HepG2 (cell line): Measurements from ENCODE around the gene TSACC. TPM values are rescaled to one million over a fixed set of nuclear protein-coding genes. Genes with fewer than 3 reads are reported as not detected.
A peak's percentile ranks its signal among the peaks of the same experiment; 100 is the strongest.

Experiments used
- CAMTA2 ChIP-seq: sonication (generic); formaldehyde crosslinking; IDR thresholded peaks from 2 replicates; pipeline ENCODE4 v1.4.0; 2020; ENCODE audit warnings: mild to moderate bottlenecking, missing genetic modification reagents, borderline replicate concordance
- JUND ChIP-seq: sonication (generic); formaldehyde crosslinking; IDR thresholded peaks from 2 replicates; pipeline ENCODE4 v1.8.0; 2022; ENCODE audit warnings: mild to moderate bottlenecking, missing genetic modification reagents
- NFE2L2 ChIP-seq: fragments of 150-350 bp; IDR thresholded peaks from 2 replicates; pipeline ENCODE4 v1.6.1; 2014; ENCODE audit warnings: low read length
- SPEN ChIP-seq: sonication (generic); formaldehyde crosslinking; IDR thresholded peaks from 2 replicates; pipeline ENCODE4 v1.5.1; 2020; ENCODE audit warnings: low read depth, mild to moderate bottlenecking, missing genetic modification reagents
- ZFP62 ChIP-seq: sonication (generic); formaldehyde crosslinking; IDR thresholded peaks from 2 replicates; pipeline ENCODE4 v1.4.0; 2020; ENCODE audit warnings: missing genetic modification reagents
- ZNF335 ChIP-seq: sonication (generic); formaldehyde crosslinking; IDR thresholded peaks from 2 replicates; pipeline ENCODE4 v1.4.0; 2020; ENCODE audit warnings: missing genetic modification reagents
- ZNF44 ChIP-seq: sonication (generic); formaldehyde crosslinking; IDR thresholded peaks from 2 replicates; pipeline ENCODE4 v1.5.1; 2020; ENCODE audit warnings: mild to moderate bottlenecking, missing genetic modification reagents
- ZNF484 ChIP-seq: sonication (generic); formaldehyde crosslinking; IDR thresholded peaks from 2 replicates; pipeline ENCODE4 v1.5.1; 2020; ENCODE audit warnings: mild to moderate bottlenecking, low read depth, missing genetic modification reagents, borderline replicate concordance
- ZNF549 ChIP-seq: sonication (generic); formaldehyde crosslinking; IDR thresholded peaks from 2 replicates; pipeline ENCODE4 v1.5.0; 2020; ENCODE audit warnings: missing genetic modification reagents
- polyA plus RNA-seq, 8 experiments: library from polyadenylated mRNA; depleted of rRNA in 3 of 8; stranded (reverse) in 7 of 8; unstranded in 1 of 8; fragments of >200 nt; fragmentation: Illumina TruSeq in 4 of 8; extraction: Trizol in 4 of 8; gene quantifications; 2 replicates each; pipeline versions ENCODE4 v1.2.1 to v1.2.3, GENCODE V29; 2011 to 2016; ENCODE audit warnings: low read depth in 4 of 8, missing spikeins in 1 of 8, mixed read lengths in 1 of 8; ENCODE audit not compliant: insufficient read depth in 1 of 8
- total RNA-seq, 5 experiments: library from RNA; depleted of rRNA; stranded (reverse); fragments of >200 nt; fragmentation: Illumina TruSeq; extraction: Trizol; gene quantifications; 2 replicates each; pipeline ENCODE4 v1.2.3, GENCODE V29; 2016; ENCODE audit warnings: low read depth in 1 of 5
- TF ChIP-seq, protein P1 (sequence below): sonication (generic); formaldehyde crosslinking; IDR thresholded peaks from 2 replicates; pipeline ENCODE4 v1.4.0; 2020; ENCODE audit warnings: mild to moderate bottlenecking, missing genetic modification reagents
- TF ChIP-seq, protein P2 (sequence below): sonication (generic); formaldehyde crosslinking; IDR thresholded peaks from 2 replicates; pipeline ENCODE4 v1.4.0; 2020; ENCODE audit warnings: mild to moderate bottlenecking, missing genetic modification reagents
- TF ChIP-seq, protein P3 (sequence below): sonication (generic); formaldehyde crosslinking; conservative IDR thresholded peaks from 2 replicates; pipeline ENCODE4 v1.8.1; 2023; ENCODE audit warnings: missing genetic modification reagents
- TF ChIP-seq, protein P4 (sequence below): sonication (generic); formaldehyde crosslinking; IDR thresholded peaks from 2 replicates; pipeline ENCODE4 v1.5.1; 2020; ENCODE audit warnings: mild to moderate bottlenecking, missing genetic modification reagents, borderline replicate concordance

Gene TSACC
- total and polyA plus RNA-seq, 2 of the 13 experiments (the other 11 are each of a cell fraction or from before 2014, with no cell fraction given) = 1.5 to 2.6 TPM

DNA sequence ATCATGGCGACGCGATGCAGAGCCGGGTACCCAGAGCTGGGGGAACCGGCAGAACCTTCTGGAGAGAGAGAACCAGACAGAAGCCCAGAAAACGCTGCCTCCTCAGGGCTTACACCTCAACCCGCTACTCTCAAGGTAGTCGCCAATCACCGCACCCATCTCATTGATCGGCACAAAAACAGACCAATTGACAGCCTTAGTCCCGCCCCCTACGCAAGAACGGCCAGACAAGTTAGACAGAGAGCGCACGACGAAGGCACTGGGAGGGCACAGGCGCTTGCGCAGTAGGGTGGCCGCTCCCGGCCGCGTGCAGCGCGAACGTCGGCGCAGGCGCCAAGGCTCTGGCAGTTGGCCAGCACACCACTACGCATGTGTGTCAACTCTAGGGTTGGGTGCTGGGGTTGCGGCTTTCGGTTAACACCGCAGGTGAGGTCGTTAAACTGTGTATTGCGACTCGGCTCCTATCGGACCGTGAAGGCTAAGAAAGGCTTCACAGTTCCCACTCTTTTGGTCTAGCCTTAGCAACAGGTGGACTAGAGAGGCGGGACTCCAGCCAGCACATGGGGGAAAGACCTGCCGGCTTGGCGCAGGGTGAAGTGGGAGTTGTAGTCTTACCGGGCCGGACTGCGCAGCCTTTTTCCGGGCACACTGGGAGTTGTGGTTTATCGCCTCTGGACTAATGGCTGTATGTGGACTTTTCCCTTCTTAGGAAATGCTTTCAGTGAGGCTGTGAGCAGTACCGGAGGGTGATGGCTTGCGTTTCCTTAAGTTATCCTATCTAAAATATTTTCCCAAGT is at the start of gene TSACC, which contains the start of gene CCT3 (continued):
- TF ChIP-seq, protein P1, sequence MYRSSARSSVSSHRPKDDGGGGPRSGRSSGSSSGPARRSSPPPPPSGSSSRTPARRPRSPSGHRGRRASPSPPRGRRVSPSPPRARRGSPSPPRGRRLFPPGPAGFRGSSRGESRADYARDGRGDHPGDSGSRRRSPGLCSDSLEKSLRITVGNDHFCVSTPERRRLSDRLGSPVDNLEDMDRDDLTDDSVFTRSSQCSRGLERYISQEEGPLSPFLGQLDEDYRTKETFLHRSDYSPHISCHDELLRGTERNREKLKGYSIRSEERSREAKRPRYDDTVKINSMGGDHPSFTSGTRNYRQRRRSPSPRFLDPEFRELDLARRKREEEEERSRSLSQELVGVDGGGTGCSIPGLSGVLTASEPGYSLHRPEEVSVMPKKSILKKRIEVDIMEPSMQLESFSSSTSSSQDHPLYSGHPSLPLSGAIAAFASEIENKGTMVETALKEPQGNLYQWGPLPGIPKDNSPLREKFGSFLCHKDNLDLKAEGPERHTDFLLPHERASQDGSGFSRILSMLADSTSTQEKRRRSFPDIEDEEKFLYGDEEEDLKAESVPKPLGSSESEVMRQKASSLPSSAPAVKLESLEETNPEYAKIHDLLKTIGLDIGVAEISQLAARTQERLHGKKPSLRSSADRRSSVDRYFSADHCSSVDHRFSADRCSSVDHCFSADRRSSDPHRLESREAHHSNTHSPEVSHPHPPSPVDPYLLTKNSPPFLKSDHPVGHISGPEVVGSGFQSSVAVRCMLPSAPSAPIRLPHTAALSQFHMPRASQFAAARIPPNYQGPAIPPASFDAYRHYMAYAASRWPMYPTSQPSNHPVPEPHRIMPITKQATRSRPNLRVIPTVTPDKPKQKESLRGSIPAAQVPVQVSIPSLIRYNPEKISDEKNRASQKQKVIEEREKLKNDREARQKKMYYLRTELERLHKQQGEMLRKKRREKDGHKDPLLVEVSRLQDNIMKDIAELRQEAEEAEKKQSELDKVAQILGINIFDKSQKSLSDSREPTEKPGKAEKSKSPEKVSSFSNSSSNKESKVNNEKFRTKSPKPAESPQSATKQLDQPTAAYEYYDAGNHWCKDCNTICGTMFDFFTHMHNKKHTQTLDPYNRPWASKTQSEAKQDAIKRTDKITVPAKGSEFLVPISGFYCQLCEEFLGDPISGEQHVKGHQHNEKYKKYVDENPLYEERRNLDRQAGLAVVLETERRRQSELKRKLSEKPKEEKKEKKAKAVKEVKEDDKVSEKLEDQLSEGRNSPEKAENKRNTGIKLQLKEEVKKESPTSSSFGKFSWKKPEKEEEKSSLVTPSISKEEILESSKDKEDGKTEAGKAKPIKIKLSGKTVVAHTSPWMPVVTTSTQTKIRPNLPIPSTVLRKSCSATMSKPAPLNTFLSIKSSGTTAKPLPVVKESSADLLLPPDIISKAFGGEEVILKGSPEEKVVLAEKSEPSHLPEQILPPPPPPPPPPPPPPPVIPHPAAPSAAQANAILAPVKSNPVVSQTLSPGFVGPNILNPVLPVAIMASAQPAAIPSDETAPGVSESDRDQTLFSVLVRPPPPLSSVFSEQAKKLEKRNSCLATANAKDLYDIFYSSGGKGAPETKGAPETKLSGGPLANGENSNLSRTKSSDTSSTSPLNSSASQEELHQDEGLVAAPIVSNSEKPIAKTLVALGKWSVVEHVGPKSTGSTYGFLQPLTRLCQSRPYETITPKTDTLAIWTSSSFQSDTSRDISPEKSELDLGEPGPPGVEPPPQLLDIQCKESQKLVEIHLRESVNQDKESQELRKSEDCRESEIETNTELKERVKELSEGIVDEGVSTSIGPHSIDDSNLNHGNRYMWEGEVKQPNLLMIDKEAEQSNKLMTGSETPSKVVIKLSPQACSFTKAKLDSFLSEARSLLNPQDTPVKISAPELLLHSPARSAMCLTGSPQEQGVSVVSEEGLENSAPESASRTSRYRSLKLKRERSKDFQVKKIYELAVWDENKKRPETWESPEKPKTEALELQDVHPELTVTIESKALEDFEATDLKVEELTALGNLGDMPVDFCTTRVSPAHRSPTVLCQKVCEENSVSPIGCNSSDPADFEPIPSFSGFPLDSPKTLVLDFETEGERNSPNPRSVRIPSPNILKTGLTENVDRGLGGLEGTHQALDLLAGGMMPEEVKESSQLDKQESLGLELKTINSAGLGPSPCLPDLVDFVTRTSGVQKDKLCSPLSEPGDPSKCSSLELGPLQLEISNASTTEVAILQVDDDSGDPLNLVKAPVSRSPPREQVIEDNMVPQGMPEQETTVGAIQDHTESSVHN (CRISPR knock-in tag) = no peak
- TF ChIP-seq, protein P2, sequence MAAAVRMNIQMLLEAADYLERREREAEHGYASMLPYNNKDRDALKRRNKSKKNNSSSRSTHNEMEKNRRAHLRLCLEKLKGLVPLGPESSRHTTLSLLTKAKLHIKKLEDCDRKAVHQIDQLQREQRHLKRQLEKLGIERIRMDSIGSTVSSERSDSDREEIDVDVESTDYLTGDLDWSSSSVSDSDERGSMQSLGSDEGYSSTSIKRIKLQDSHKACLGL = peak; percentile 69; the same call in 1 of the 2 replicates
- no peak for TF ChIP-seq CAMTA2 (CRISPR knock-in tag)
- TF ChIP-seq ZNF335 = peak; percentile 97
- TF ChIP-seq ZNF549 (CRISPR knock-in tag) = no peak
- no peak for TF ChIP-seq ZFP62 (CRISPR knock-in tag)
- no peak for TF ChIP-seq NFE2L2
- TF ChIP-seq ZNF44 (CRISPR knock-in tag) = no peak; the same call in none of the 2 replicates
- TF ChIP-seq, protein P3, sequence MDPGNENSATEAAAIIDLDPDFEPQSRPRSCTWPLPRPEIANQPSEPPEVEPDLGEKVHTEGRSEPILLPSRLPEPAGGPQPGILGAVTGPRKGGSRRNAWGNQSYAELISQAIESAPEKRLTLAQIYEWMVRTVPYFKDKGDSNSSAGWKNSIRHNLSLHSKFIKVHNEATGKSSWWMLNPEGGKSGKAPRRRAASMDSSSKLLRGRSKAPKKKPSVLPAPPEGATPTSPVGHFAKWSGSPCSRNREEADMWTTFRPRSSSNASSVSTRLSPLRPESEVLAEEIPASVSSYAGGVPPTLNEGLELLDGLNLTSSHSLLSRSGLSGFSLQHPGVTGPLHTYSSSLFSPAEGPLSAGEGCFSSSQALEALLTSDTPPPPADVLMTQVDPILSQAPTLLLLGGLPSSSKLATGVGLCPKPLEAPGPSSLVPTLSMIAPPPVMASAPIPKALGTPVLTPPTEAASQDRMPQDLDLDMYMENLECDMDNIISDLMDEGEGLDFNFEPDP (CRISPR knock-in tag) = no peak
- TF ChIP-seq ZNF484 (CRISPR knock-in tag) = no peak
- peak; percentile 83 for TF ChIP-seq SPEN (CRISPR knock-in tag)
- TF ChIP-seq, protein P4, sequence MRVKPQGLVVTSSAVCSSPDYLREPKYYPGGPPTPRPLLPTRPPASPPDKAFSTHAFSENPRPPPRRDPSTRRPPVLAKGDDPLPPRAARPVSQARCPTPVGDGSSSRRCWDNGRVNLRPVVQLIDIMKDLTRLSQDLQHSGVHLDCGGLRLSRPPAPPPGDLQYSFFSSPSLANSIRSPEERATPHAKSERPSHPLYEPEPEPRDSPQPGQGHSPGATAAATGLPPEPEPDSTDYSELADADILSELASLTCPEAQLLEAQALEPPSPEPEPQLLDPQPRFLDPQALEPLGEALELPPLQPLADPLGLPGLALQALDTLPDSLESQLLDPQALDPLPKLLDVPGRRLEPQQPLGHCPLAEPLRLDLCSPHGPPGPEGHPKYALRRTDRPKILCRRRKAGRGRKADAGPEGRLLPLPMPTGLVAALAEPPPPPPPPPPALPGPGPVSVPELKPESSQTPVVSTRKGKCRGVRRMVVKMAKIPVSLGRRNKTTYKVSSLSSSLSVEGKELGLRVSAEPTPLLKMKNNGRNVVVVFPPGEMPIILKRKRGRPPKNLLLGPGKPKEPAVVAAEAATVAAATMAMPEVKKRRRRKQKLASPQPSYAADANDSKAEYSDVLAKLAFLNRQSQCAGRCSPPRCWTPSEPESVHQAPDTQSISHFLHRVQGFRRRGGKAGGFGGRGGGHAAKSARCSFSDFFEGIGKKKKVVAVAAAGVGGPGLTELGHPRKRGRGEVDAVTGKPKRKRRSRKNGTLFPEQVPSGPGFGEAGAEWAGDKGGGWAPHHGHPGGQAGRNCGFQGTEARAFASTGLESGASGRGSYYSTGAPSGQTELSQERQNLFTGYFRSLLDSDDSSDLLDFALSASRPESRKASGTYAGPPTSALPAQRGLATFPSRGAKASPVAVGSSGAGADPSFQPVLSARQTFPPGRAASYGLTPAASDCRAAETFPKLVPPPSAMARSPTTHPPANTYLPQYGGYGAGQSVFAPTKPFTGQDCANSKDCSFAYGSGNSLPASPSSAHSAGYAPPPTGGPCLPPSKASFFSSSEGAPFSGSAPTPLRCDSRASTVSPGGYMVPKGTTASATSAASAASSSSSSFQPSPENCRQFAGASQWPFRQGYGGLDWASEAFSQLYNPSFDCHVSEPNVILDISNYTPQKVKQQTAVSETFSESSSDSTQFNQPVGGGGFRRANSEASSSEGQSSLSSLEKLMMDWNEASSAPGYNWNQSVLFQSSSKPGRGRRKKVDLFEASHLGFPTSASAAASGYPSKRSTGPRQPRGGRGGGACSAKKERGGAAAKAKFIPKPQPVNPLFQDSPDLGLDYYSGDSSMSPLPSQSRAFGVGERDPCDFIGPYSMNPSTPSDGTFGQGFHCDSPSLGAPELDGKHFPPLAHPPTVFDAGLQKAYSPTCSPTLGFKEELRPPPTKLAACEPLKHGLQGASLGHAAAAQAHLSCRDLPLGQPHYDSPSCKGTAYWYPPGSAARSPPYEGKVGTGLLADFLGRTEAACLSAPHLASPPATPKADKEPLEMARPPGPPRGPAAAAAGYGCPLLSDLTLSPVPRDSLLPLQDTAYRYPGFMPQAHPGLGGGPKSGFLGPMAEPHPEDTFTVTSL (CRISPR knock-in tag) = no peak
- no peak for TF ChIP-seq JUND
